Activated naive CD4-positive, alpha-beta T cell treated with Interleukin-2 at 50 U/mL for 16 hours (primary cell): Measurements from ENCODE around the gene MTHFD2L.

Source experiments
- DNase-seq: peaks from one replicate; pipeline ENCODE4 v3.0.0-alpha.2; 2020

MTHFD2L gene

GRCh38 chr4:74344031-74344430 is 186.1 kb downstream of the MTHFD2L start:
- DNase-seq = no peak
